ENCODE measurements around the gene GALK2.
"Not testable (repeated sequence)": the region's sequence is repeated elsewhere in the genome, so short reads cannot be mapped to it uniquely, and the experiment has no call there.

Gene GALK2

GRCh38 chr15:49196856-49197255, 26.8 kb downstream of the GALK2 start:
- TF ChIP-seq, protein P1, sequence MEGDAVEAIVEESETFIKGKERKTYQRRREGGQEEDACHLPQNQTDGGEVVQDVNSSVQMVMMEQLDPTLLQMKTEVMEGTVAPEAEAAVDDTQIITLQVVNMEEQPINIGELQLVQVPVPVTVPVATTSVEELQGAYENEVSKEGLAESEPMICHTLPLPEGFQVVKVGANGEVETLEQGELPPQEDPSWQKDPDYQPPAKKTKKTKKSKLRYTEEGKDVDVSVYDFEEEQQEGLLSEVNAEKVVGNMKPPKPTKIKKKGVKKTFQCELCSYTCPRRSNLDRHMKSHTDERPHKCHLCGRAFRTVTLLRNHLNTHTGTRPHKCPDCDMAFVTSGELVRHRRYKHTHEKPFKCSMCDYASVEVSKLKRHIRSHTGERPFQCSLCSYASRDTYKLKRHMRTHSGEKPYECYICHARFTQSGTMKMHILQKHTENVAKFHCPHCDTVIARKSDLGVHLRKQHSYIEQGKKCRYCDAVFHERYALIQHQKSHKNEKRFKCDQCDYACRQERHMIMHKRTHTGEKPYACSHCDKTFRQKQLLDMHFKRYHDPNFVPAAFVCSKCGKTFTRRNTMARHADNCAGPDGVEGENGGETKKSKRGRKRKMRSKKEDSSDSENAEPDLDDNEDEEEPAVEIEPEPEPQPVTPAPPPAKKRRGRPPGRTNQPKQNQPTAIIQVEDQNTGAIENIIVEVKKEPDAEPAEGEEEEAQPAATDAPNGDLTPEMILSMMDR (IDR thresholded peaks at IDR 0.05; ENCODE audit: insufficient read depth, missing control alignments) = no peak
- DNase-seq (ENCODE audit: insufficient read length, low spot score) = no peak
- no peak for FAIRE-seq

DNA sequence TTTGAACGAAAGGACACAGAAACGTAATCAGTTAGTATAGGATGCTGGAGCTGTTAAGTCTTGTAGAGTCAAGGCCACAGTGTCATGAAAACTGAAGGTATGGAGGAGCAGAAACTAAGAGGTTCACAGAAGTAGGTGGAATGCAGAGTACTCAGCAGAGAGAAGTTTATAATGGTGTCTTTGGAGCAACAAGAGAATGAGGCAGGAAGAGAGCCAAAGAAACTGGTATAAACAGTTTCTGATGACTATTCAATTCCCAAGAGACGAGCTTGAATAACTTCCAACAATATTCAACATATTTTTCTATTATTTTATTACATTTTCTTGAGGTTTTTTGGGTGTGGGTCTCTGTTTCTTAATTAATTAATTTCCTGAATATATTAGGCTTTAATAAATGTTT, 29.6 kb downstream of the GALK2 start:
- DNase-seq (ENCODE audit: insufficient read length, low spot score) (no peak), FAIRE-seq (no peak)
- TF ChIP-seq, protein P1 (IDR thresholded peaks at IDR 0.05; ENCODE audit: insufficient read depth, missing control alignments) = no peak

DNA sequence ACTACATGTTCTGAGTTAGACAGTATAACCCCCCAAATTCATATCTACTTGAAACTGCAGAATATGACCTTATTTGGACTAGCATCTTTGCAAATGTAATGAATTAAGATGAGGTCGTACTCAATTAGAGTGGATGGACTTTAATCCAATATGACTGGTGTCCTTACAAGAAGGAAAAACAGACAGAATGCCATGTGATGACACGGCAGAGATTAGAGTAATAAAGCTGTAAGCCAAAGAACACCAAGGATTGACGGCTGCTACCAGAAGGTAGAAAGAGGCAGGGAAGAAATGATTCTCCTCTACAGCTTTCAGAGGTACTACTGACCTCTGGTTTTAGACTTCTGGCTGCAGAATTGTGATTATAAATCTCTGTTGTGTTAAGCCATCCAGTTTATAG, 30.3 kb downstream of the GALK2 start:
- DNase-seq (ENCODE audit: insufficient read length, low spot score) (no peak), FAIRE-seq (no peak)
- TF ChIP-seq, protein P1 (IDR thresholded peaks at IDR 0.05; ENCODE audit: insufficient read depth, missing control alignments) = no peak

DNA sequence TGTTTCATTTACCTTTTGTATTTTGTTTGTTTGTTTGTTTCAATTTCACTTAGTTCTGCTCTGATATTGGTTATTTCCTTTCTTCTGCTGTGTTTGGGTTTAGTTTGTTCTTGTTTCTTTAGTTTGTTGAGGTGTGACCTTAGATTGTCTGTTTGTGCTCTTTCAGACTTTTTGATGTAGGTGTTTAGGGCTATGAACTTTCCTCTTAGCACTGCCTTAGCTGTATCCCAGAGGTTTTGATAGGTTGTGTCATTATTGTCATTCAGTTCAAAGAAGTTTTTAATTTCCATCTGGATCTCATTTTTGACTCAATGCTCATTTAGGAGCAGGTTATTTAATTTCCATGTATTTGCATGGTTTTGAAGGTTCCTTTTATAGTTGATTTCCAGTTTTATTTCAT, 38.1 kb downstream of the GALK2 start:
- FAIRE-seq; DNase-seq (ENCODE audit: insufficient read length, low spot score): not testable (repeated sequence)

GRCh38 chr15:49212897-49213296, 42.9 kb downstream of the GALK2 start:
- DNase-seq (ENCODE audit: insufficient read length, low spot score) (no peak), FAIRE-seq (no peak)

GRCh38 chr15:49215768-49216739, 46.0 kb downstream of the GALK2 start:
- DNase-seq (ENCODE audit: insufficient read length, low spot score) (no peak), FAIRE-seq (no peak)

More at GRCh38 chr15:49212897-49213296, 42.9 kb downstream of the GALK2 start:
- TF ChIP-seq, protein P1 (IDR thresholded peaks at IDR 0.05; ENCODE audit: insufficient read depth, missing control alignments) = no peak

GRCh38 chr15:49223536-49224274, 53.7 kb downstream of the GALK2 start:
- DNase-seq (ENCODE audit: insufficient read length, low spot score) (no peak), FAIRE-seq (no peak)

More at GRCh38 chr15:49215768-49216739, 46.0 kb downstream of the GALK2 start:
- TF ChIP-seq, protein P1 (IDR thresholded peaks at IDR 0.05; ENCODE audit: insufficient read depth, missing control alignments) = no peak

More at GRCh38 chr15:49223536-49224274, 53.7 kb downstream of the GALK2 start:
- TF ChIP-seq, protein P1 (IDR thresholded peaks at IDR 0.05; ENCODE audit: insufficient read depth, missing control alignments) = no peak

Measured in D721Med (cell line).